ENCODE measurements around the gene IVD. TPM values are rescaled to one million over a fixed set of nuclear protein-coding genes. Genes with fewer than 3 reads are reported as not detected.

The IVD gene
- total and polyA plus RNA-seq, 9 of the 15 experiments (the other 6 are each of a cell fraction or from before 2014, with no cell fraction given) = 0.15 to 4.5 (median 2.4) TPM

GRCh38 chr15:40470423-40471104 is 65.0 kb downstream of the IVD start, which contains the start of gene CHST14 (continued):
- no peak for TF ChIP-seq E2F8 (IDR thresholded peaks at IDR 0.05; ENCODE audit: low read depth, partially characterized antibody)
- no peak for TF ChIP-seq IRF9 (tag; IDR thresholded peaks at IDR 0.05)
- TF ChIP-seq PRDM10 (IDR thresholded peaks at IDR 0.05; ENCODE audit: partially characterized antibody) = peak; percentile 8
- peak in 1 of 2 experiments; percentile 64 for TF ChIP-seq E2F6 (IDR thresholded peaks at IDR 0.05; ENCODE audit: borderline replicate concordance in 1 of 2, extremely low read depth in 1 of 2, insufficient read depth in 1 of 2, insufficient read length in 1 of 2, low read depth in 1 of 2, low read length in 1 of 2, poor library complexity in 1 of 2, severe bottlenecking in 1 of 2)
- TF ChIP-seq SUPT5H (IDR thresholded peaks at IDR 0.05) = 0 out of 2 replicates have a peak, but pooled peaks have one; percentile 23
- TF ChIP-seq DMBX1 (CRISPR knock-in tag; IDR thresholded peaks at IDR 0.05; ENCODE audit: borderline replicate concordance) = 0 out of 2 replicates have a peak, but pooled peaks have one; percentile 47
- TF ChIP-seq CBFB (CRISPR knock-in tag; IDR thresholded peaks at IDR 0.05) = no peak
- 0 out of 2 replicates have a peak, but pooled peaks have one; percentile 4 for TF ChIP-seq EGR1 (conservative IDR thresholded peaks at IDR 0.05)
- TF ChIP-seq MTA1 (IDR thresholded peaks at IDR 0.05; ENCODE audit: borderline replicate concordance) = peak; percentile 31; the same call in 1 of the 2 replicates
- TF ChIP-seq OTX1 (CRISPR knock-in tag; IDR thresholded peaks at IDR 0.05) = 0 out of 2 replicates have a peak, but pooled peaks have one; percentile 30
- peak; percentile 91 for TF ChIP-seq CEBPB (tag; IDR thresholded peaks at IDR 0.05)
- TF ChIP-seq MCM3 (IDR thresholded peaks at IDR 0.05) = no peak
- peak; percentile 81 for TF ChIP-seq GABPA (tag; conservative IDR thresholded peaks at IDR 0.05; ENCODE audit: low read depth)
- no peak for TF ChIP-seq SNRNP70 (optimal IDR thresholded peaks at IDR 0.05; ENCODE audit: low read depth, low read length)
